ENCODE results near the gene FIGNL1. TPM values are rescaled to one million over a fixed set of nuclear protein-coding genes. Genes with fewer than 3 reads are reported as not detected.

FIGNL1 gene
- total RNA-seq, 1 experiment from 2014 or later = 25.7 TPM

DNA sequence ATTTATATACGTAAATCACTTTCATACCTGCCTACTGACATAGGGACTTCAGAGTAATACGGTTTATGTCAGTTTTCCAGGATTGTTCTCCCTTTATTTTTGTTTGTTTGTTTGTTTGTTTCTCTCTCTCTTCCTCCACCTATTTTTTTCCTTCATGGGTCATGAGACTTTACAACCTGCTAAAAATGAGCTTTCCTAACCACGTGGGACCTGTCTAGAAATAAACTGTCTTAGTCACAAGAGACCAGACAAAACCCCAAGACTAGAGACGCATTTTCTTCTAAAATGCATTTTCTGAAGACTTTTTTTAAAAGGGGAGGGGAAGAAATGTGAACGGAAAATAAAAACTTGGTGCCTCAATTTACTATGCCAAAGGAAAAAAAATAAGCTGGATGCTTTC lies 41.1 kb upstream of the FIGNL1 start:
- no peaks in the 10 kb centered on the region for H3K79me2 ChIP-seq (ENCODE audit: low read depth)
- H3K27ac ChIP-seq = no peak overlapping the region
- H3K4me3 ChIP-seq = no peak overlapping the region
- no peak overlapping the region for H3K4me2 ChIP-seq
- no peaks in the 10 kb centered on the region for H3K9me2 ChIP-seq (ENCODE audit: insufficient read depth)
- H4K20me1 ChIP-seq (ENCODE audit: insufficient read depth) = no peaks in the 10 kb centered on the region
- TF ChIP-seq, protein P1, sequence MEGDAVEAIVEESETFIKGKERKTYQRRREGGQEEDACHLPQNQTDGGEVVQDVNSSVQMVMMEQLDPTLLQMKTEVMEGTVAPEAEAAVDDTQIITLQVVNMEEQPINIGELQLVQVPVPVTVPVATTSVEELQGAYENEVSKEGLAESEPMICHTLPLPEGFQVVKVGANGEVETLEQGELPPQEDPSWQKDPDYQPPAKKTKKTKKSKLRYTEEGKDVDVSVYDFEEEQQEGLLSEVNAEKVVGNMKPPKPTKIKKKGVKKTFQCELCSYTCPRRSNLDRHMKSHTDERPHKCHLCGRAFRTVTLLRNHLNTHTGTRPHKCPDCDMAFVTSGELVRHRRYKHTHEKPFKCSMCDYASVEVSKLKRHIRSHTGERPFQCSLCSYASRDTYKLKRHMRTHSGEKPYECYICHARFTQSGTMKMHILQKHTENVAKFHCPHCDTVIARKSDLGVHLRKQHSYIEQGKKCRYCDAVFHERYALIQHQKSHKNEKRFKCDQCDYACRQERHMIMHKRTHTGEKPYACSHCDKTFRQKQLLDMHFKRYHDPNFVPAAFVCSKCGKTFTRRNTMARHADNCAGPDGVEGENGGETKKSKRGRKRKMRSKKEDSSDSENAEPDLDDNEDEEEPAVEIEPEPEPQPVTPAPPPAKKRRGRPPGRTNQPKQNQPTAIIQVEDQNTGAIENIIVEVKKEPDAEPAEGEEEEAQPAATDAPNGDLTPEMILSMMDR (conservative IDR thresholded peaks at IDR 0.05) = no peak
- TF ChIP-seq EZH2 (IDR thresholded peaks at IDR 0.05; ENCODE audit: low read depth) = no peak
- H2AFZ ChIP-seq = no peak overlapping the region
- no TSS peak for BruUV-seq (replicated peaks)
- peaks cover 10% of the 10 kb centered on the region; the same call in 1 of the 2 replicates for H3K9me3 ChIP-seq (ENCODE audit: insufficient read depth, low read depth)
- H3K4me1 ChIP-seq (replicated peaks; ENCODE audit: insufficient read depth) = no peaks in the 10 kb centered on the region
- no peaks in the 10 kb centered on the region for H3K36me3 ChIP-seq (ENCODE audit: low read depth)
- no peaks in the 10 kb centered on the region for H3K27me3 ChIP-seq (ENCODE audit: insufficient read depth, low read depth)
- intact Hi-C loops (cut with micrococcal nuclease; ENCODE audit: unreplicated experiment) = no loop called here
- no peaks in the 10 kb centered on the region for H3F3A ChIP-seq (ENCODE audit: insufficient read depth, low read depth)
- POLR2A ChIA-PET (ENCODE audit: unreplicated experiment) = interaction anchor here (0.6 kb wide), 1 partner anchor 40 kb away, joined by 6 read pairs; no protein-coding TSS in a partner anchor
- CTCF ChIA-PET = interaction anchor here (0.8 kb wide), 1 partner anchor 142 kb away, joined by 11 read pairs; no protein-coding TSS in a partner anchor
- no peak for DNase-seq

DNA sequence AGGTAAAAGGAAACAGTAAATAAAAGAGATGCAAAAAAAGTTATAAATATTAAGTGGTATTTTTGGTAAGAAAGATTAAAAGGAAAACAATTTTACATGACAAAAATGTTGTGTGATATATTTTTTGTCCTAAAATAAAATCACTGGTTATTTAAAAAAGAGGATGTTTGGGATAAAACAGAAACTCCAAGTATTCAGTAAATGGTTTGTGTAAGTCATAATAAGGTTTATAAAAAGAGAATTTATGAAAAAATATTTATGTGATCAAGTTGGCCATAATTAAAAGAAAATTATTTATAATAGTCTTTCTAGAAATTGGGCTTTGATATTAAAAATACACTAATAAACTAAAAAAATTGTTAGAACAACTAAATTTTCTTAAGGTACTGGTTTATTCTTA lies 38.2 kb upstream of the FIGNL1 start:
- no peak for TF ChIP-seq EZH2 (IDR thresholded peaks at IDR 0.05; ENCODE audit: low read depth)
- TF ChIP-seq, protein P1 (conservative IDR thresholded peaks at IDR 0.05) = no peak
- Histone ChIP-seq H3K4me1 (replicated peaks; ENCODE audit: insufficient read depth) (no peaks in the 10 kb centered on the region), H3K4me3 (no peak overlapping the region), H2AFZ (no peak overlapping the region), H3K9me2 (ENCODE audit: insufficient read depth) (no peaks in the 10 kb centered on the region), H3F3A (ENCODE audit: insufficient read depth, low read depth) (no peaks in the 10 kb centered on the region), H3K4me2 (no peak overlapping the region), H3K36me3 (ENCODE audit: low read depth) (no peaks in the 10 kb centered on the region), H3K9me3 (ENCODE audit: insufficient read depth, low read depth) (peaks cover 10% of the 10 kb centered on the region; the same call in 1 of the 2 replicates), H3K27ac (no peak overlapping the region), H3K79me2 (ENCODE audit: low read depth) (no peaks in the 10 kb centered on the region), H4K20me1 (ENCODE audit: insufficient read depth) (no peaks in the 10 kb centered on the region), H3K27me3 (ENCODE audit: insufficient read depth, low read depth) (no peaks in the 10 kb centered on the region)
- ChIA-PET CTCF (no interaction called here), POLR2A (ENCODE audit: unreplicated experiment) (no interaction called here)
- intact Hi-C loops (cut with micrococcal nuclease; ENCODE audit: unreplicated experiment) = no loop called here
- no TSS peak for BruUV-seq (replicated peaks)
- DNase-seq = no peak

DNA sequence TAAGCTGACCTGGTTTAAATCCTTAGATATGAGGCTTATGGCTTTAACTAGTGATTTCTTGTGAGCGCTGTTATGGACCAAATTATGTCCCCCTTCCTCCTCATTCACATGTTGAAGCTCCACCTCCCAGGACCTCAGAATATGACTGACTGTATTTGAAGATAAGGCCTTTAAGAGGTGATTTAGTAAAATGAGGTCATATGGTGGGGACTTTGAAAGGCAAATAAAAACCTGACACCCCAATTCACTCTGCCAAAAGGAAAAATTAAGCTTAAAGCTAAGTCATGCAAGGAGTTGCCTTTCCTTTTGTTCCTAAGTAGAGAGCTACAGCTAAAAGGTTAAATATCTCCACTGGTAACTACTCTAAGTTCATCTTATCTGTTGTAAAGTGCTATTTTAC lies 36.4 kb upstream of the FIGNL1 start:
- no peak overlapping the region for H2AFZ ChIP-seq
- BruUV-seq (replicated peaks) = no TSS peak
- H3K36me3 ChIP-seq (ENCODE audit: low read depth) = no peaks in the 10 kb centered on the region
- H3K4me1 ChIP-seq (replicated peaks; ENCODE audit: insufficient read depth) = no peaks in the 10 kb centered on the region
- H3K27ac ChIP-seq = no peak overlapping the region
- intact Hi-C loops (cut with micrococcal nuclease; ENCODE audit: unreplicated experiment) = no loop called here
- H3K9me3 ChIP-seq (ENCODE audit: insufficient read depth, low read depth) = peaks cover 10% of the 10 kb centered on the region; the same call in 1 of the 2 replicates
- POLR2A ChIA-PET (ENCODE audit: unreplicated experiment) = no interaction called here
- no peak overlapping the region for H3K4me2 ChIP-seq
- no peaks in the 10 kb centered on the region for H3F3A ChIP-seq (ENCODE audit: insufficient read depth, low read depth)
- no peaks in the 10 kb centered on the region for H3K27me3 ChIP-seq (ENCODE audit: insufficient read depth, low read depth)
- no peaks in the 10 kb centered on the region for H3K79me2 ChIP-seq (ENCODE audit: low read depth)
- H3K9me2 ChIP-seq (ENCODE audit: insufficient read depth) = no peaks in the 10 kb centered on the region
- H4K20me1 ChIP-seq (ENCODE audit: insufficient read depth) = no peaks in the 10 kb centered on the region
- CTCF ChIA-PET = no interaction called here
- no peak for DNase-seq
- TF ChIP-seq, protein P1 (conservative IDR thresholded peaks at IDR 0.05) = no peak
- TF ChIP-seq EZH2 (IDR thresholded peaks at IDR 0.05; ENCODE audit: low read depth) = no peak
- H3K4me3 ChIP-seq = no peak overlapping the region

All from PC-9 (cell line).